HEK293 (cell line): Measurements from ENCODE around the gene RHOT2.
A peak's percentile ranks its signal among the peaks of the same experiment; 100 is the strongest.

Experiments used
- GLI2 ChIP-seq: fragments of 450-650 bp; formaldehyde crosslinking; IDR thresholded peaks from 2 replicates; pipeline ENCODE4; 2017; ENCODE audit warnings: missing biosample characterization, missing genetic modification characterization, low read depth, borderline replicate concordance
- HIC1 ChIP-seq: fragments of 450-650 bp; formaldehyde crosslinking; IDR thresholded peaks from 2 replicates; pipeline ENCODE4 v1.5.1; 2016; ENCODE audit warnings: missing biosample characterization, missing genetic modification characterization
- HOXC10 ChIP-seq: sonication (generic); formaldehyde crosslinking; IDR thresholded peaks from 2 replicates; pipeline ENCODE4 v1.8.1; 2023; ENCODE audit warnings: mild to moderate bottlenecking, missing genetic modification reagents
- YY1 ChIP-seq: fragments of 450-650 bp; formaldehyde crosslinking; IDR thresholded peaks from 2 replicates; pipeline ENCODE4 v1.5.1; 2018; ENCODE audit warnings: missing biosample characterization, missing genetic modification characterization
- ZBTB1 ChIP-seq: fragments of 450-650 bp; formaldehyde crosslinking; IDR thresholded peaks from 2 replicates; pipeline ENCODE4 v1.5.1; 2016; ENCODE audit warnings: missing biosample characterization, missing genetic modification characterization
- ZBTB49 ChIP-seq: fragments of 450-650 bp; formaldehyde crosslinking; IDR thresholded peaks from 2 replicates; pipeline ENCODE4 v1.5.1; 2016; ENCODE audit warnings: missing biosample characterization, missing genetic modification characterization, low read depth
- ZBTB7A ChIP-seq: fragments of 450-650 bp; formaldehyde crosslinking; IDR thresholded peaks from 2 replicates; pipeline ENCODE4 v1.5.1; 2016; ENCODE audit warnings: low read depth, missing biosample characterization, missing genetic modification characterization
- ZNF132 ChIP-seq: fragments of 450-650 bp; formaldehyde crosslinking; IDR thresholded peaks from 2 replicates; pipeline ENCODE4 v1.5.1; 2017; ENCODE audit warnings: missing biosample characterization, missing genetic modification characterization, borderline replicate concordance
- ZNF2 ChIP-seq: fragments of 450-650 bp; formaldehyde crosslinking; IDR thresholded peaks from 2 replicates; pipeline ENCODE4 v1.5.1; 2016; ENCODE audit warnings: missing biosample characterization, missing genetic modification characterization
- ZNF248 ChIP-seq: fragments of 450-650 bp; formaldehyde crosslinking; IDR thresholded peaks from 2 replicates; pipeline ENCODE4 v1.5.1; 2017; ENCODE audit warnings: missing biosample characterization, missing genetic modification characterization
- ZNF366 ChIP-seq: fragments of 450-650 bp; formaldehyde crosslinking; conservative IDR thresholded peaks from 2 replicates; pipeline ENCODE4 v1.5.1; 2016; ENCODE audit warnings: missing biosample characterization, missing genetic modification characterization
- ZNF391 ChIP-seq: fragments of 450-650 bp; formaldehyde crosslinking; IDR thresholded peaks from 2 replicates; pipeline ENCODE4 v1.5.1; 2016; ENCODE audit warnings: low read depth, missing biosample characterization, missing genetic modification characterization, borderline replicate concordance
- ZNF501 ChIP-seq: fragments of 450-650 bp; formaldehyde crosslinking; IDR thresholded peaks from 2 replicates; pipeline ENCODE4 v1.5.1; 2016; ENCODE audit warnings: missing biosample characterization, missing genetic modification characterization
- ZNF510 ChIP-seq: fragments of 450-650 bp; formaldehyde crosslinking; IDR thresholded peaks from 2 replicates; pipeline ENCODE4 v1.5.1; 2018; ENCODE audit warnings: mild to moderate bottlenecking, missing genetic modification characterization, missing biosample characterization; ENCODE audit not compliant: insufficient replicate concordance
- ZNF548 ChIP-seq: fragments of 450-650 bp; formaldehyde crosslinking; IDR thresholded peaks from 2 replicates; pipeline ENCODE4 v1.5.1; 2016; ENCODE audit warnings: missing biosample characterization, missing genetic modification characterization
- ZNF561 ChIP-seq: fragments of 450-650 bp; IDR thresholded peaks from 2 replicates; pipeline ENCODE4 v1.5.1; 2018; ENCODE audit warnings: missing biosample characterization, missing genetic modification characterization, borderline replicate concordance
- ZNF596 ChIP-seq: fragments of 450-650 bp; IDR thresholded peaks from 2 replicates; pipeline ENCODE4 v1.5.0; 2018; ENCODE audit warnings: missing biosample characterization, mild to moderate bottlenecking, missing genetic modification characterization, moderate library complexity
- ZNF624 ChIP-seq: fragments of 450-650 bp; formaldehyde crosslinking; IDR thresholded peaks from 2 replicates; pipeline ENCODE4 v1.5.1; 2017; ENCODE audit warnings: missing biosample characterization, missing genetic modification characterization
- ZNF658 ChIP-seq: fragments of 450-650 bp; formaldehyde crosslinking; IDR thresholded peaks from 2 replicates; pipeline ENCODE4; 2016; ENCODE audit warnings: missing biosample characterization, missing genetic modification characterization
- ZNF692 ChIP-seq: fragments of 450-650 bp; formaldehyde crosslinking; IDR thresholded peaks from 2 replicates; pipeline ENCODE4 v1.5.1; 2016; ENCODE audit warnings: missing biosample characterization, missing genetic modification characterization
- ZNF707 ChIP-seq: fragments of 450-650 bp; formaldehyde crosslinking; IDR thresholded peaks from 2 replicates; pipeline ENCODE4 v1.5.1; 2016; ENCODE audit warnings: missing biosample characterization, missing genetic modification characterization
- ZNF76 ChIP-seq: fragments of 450-650 bp; formaldehyde crosslinking; IDR thresholded peaks from 2 replicates; pipeline ENCODE4; 2016; ENCODE audit warnings: low read depth, missing biosample characterization, missing genetic modification characterization, borderline replicate concordance
- ZNF785 ChIP-seq: fragments of 450-650 bp; formaldehyde crosslinking; IDR thresholded peaks from 2 replicates; pipeline ENCODE4 v1.5.1; 2016; ENCODE audit warnings: missing biosample characterization, missing genetic modification characterization
- ZNF791 ChIP-seq: fragments of 450-650 bp; formaldehyde crosslinking; IDR thresholded peaks from 2 replicates; pipeline ENCODE4 v1.5.1; 2016; ENCODE audit warnings: missing biosample characterization, missing genetic modification characterization
- ZNF843 ChIP-seq: fragments of 450-650 bp; formaldehyde crosslinking; IDR thresholded peaks from 2 replicates; pipeline ENCODE4 v1.5.1; 2016; ENCODE audit warnings: missing biosample characterization, missing genetic modification characterization
- ZSCAN18 ChIP-seq: fragments of 450-650 bp; formaldehyde crosslinking; IDR thresholded peaks from 2 replicates; pipeline ENCODE4 v1.5.1; 2016; ENCODE audit warnings: missing biosample characterization, missing genetic modification characterization
- ZSCAN4 ChIP-seq: fragments of 450-650 bp; formaldehyde crosslinking; IDR thresholded peaks from 2 replicates; pipeline ENCODE4 v1.5.1; 2017; ENCODE audit warnings: missing biosample characterization, missing genetic modification characterization
- ZXDB ChIP-seq: fragments of 450-650 bp; formaldehyde crosslinking; IDR thresholded peaks from 2 replicates; pipeline ENCODE4 v1.5.1; 2016; ENCODE audit warnings: missing biosample characterization, missing genetic modification characterization

RHOT2 gene

GRCh38 chr16:695355-696089 is 27.6 kb downstream of the RHOT2 start (continued):
- TF ChIP-seq ZSCAN4 (no peak), ZNF510 (tag by site-specific recombination) (no peak), ZNF76 (no peak), ZBTB49 (tag by site-specific recombination) (no peak), ZNF707 (tag by site-specific recombination) (no peak), YY1 (tag by site-specific recombination) (peak; percentile 71; the same call in 1 of the 2 replicates), GLI2 (no peak), ZNF391 (tag by site-specific recombination) (peak; percentile 70; the same call in 1 of the 2 replicates), ZBTB1 (tag by site-specific recombination) (no peak), ZNF843 (peak; percentile 37; the same call in 1 of the 2 replicates), ZNF596 (tag by site-specific recombination) (no peak), ZNF785 (peak; percentile 35; the same call in 1 of the 2 replicates), HOXC10 (CRISPR knock-in tag) (no peak), HIC1 (peak; percentile 46; the same call in 1 of the 2 replicates), ZNF658 (tag by site-specific recombination) (no peak), ZNF561 (no peak), ZNF132 (tag by site-specific recombination) (no peak), ZNF501 (tag by site-specific recombination) (no peak), ZNF548 (tag by site-specific recombination) (no peak), ZSCAN18 (tag by site-specific recombination) (no peak), ZNF692 (tag by site-specific recombination) (peak; percentile 37), ZNF2 (tag by site-specific recombination) (peak; percentile 55; the same call in 1 of the 2 replicates), ZNF624 (tag by site-specific recombination) (no peak), ZXDB (tag by site-specific recombination) (0 out of 2 replicates have a peak, but pooled peaks have one; percentile 39), ZNF248 (tag by site-specific recombination) (no peak), ZNF366 (no peak), ZBTB7A (no peak), ZNF791 (tag by site-specific recombination) (no peak)
